ENCODE results near the gene ZHX3.
"Not testable (repeated sequence)": the region's sequence is repeated elsewhere in the genome, so short reads cannot be mapped to it uniquely, and the experiment has no call there.

The ZHX3 gene

DNA sequence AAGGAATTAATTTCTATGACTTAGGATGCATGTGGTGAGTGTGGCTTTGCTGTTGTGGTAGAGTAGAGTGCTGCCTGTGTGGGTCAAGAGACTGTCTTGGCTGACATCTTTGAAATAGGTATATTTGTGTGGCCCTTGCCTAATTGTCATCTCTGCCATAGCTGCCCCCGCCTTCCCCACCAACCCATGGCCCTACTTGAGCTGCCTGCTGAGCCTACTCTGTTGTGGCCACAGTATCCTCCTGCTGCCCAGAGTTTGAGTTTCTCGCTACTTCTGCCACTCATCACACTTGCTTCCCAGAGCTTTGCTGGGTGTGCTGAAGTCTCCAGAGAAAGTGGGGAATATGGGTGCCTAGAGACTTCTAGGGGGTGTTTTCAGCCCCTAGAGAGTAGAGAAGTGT lies 172.2 kb downstream of the ZHX3 start:
- FAIRE-seq = no peak

DNA sequence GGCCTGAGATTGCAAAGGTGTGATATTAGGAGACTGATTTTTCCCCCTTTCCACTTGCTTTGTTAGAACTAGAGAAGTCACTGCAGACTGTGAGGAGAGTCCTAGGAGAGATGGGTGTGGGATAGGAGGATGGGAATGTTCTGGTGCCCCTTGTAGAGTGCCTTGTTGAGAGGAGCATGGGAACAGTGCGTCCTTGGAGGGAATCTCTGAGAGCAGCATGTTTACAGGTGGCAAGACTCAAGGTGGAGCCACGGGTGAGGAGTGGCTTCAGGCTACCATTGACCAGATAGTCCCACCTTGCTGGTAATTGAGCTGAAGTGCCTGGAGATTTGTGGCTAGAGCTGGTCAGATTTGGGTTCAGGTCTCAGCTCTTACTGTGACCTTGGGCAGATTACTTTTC lies 174.2 kb downstream of the ZHX3 start:
- FAIRE-seq = no peak

DNA sequence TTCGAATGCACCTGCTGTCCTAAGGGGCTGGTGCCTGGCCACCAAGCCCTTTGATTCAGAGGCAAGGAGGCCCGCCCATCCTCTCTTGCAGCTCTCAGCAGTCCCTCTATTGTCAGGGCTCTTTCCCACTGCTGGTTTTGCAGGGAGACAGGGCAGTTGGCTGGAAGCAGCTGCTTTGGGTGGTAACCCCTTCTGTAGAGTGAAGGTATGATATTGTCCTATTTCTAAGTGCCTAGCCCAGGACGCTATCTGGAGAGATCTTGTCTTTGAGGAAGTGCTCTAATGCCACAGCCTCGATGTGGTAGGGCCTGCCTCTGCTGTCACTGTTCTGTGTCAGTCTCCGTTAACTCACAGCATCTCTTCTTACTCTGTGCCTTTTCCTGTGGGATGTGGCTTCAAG lies 174.6 kb downstream of the ZHX3 start:
- no peak for FAIRE-seq

DNA sequence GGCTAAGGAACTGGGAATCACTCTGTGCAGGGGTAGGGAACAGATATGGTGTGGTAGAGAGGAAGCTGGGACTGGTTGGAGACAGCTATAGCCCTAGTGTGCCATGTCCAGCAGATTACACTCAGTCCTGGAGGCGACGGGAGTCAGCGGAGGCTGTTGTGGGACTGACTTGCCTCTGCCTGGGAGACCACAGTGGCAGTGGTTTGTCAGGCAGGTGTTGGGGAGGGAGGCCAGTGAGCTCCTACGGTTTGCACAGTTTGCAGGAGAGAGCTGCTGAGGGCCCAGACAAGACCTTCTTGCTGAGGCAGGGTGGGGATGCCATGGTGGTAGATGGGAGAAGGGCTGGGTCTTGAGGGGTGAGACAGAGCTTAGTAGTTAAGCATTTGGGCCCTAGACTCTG lies 175.3 kb downstream of the ZHX3 start:
- FAIRE-seq = no peak

DNA sequence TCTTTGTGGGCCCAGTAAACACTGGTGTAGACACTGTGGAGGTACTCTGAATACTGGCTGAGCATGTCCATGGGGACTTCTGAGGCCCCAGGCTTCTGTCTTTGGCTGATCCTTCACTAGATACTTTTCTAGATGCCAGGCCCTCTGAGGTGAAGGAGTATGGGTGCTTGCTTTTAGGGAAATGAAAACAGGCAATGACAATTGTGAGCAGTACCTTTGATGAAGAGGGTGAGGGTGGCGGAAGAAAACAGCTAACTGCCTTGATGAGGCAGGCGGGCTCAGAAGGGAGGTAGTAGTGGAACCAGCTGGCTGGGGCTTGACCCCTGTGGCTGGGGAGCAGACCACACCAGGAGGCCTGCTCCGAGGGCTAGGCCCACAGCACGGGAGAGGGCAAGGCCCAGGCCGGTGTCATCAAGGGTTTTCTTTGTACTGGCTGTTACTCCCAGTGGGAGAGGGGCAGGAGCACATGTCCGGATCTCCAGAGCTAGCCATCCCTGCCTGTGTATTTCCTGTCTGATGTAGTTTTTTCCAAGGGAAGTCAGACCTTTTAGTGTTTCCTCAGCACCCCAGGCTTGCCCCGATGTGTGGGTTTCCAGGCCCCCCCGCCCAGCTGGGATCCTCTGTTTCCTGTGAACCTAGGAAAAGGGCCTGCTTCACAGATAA lies 176.2 kb downstream of the ZHX3 start:
- no peak for FAIRE-seq

DNA sequence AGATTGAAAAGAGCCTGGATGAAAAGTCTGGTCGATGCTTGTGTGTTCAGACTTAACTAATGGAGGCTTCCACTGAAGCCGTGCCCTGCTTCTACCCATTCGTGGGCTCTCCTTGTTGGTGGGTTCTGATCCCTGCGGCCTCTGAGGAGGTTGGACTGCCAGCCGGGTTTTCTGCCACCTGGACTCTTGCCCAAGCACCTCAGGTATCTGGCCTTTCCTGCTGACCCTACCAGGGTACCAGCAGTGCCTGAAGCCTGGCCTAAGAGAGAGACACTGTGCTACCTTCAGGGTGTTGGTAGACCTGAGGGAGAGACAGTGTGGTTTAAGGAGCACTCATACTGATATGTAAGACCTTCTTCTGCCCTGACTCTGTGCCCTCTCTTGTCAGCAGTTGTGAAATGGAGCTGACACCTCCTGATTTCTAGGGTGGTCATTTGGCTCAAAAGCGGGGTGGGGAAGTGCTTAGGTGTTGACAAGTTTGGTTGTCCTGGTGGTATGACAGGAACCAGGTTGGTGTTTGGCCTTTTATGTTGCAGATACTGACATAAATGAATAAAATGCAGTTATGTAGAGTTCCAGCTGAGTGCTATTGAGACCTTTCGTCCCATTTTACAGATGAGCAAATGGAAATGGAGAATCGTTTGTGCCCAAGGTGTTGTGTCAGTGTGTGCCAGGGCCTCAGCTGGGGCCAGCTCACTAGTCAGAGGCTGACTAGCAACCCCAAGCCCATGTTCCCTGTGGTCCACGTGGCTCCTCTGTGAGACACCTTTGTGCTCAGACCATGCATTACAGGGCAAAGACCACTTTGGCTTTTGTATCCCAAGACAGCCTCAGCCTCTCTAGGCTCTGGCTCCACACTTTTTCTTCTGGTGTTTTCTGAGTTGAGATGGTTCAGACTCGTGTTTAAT lies 177.1 kb downstream of the ZHX3 start:
- FAIRE-seq = no peak

DNA sequence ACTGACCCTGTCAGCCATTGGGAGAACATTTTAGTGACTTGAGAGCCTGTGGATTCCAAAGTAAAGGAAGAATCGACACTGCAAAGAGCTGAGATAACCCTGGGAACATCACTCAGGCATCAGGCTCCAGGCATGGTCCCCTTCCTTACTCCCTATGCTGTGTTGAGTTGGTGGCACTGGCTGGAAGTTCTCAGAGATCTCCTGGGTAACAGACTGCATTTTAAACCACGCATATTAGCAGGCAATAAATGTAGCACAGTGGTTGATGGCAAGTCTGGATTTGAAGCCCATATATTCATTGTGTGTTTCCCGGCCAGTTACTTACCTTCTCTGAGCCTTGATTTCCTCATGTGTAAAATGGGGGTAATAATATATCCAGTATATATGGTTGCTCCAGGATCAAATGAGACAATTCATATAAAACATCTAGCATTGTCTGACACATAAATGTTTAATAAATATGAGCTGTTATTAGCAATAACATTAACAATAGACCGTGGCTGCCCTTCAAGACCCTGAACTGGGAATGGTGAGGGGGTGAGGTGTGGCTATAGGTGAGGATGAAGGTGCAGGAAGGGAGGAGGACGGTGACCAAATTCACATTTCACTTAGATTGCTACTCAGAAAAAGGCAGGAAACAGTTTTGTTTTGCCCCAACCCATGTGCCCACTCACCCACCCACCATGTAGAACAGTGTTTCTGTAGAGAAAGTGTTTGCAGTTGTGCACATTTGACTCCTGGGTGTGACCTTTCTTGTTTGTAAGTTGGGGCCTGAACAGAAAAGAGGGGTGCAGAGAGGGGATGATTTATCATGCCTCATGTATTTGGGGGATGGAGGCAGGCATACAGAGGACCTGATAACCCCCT lies 178.1 kb downstream of the ZHX3 start:
- FAIRE-seq = no peak

DNA sequence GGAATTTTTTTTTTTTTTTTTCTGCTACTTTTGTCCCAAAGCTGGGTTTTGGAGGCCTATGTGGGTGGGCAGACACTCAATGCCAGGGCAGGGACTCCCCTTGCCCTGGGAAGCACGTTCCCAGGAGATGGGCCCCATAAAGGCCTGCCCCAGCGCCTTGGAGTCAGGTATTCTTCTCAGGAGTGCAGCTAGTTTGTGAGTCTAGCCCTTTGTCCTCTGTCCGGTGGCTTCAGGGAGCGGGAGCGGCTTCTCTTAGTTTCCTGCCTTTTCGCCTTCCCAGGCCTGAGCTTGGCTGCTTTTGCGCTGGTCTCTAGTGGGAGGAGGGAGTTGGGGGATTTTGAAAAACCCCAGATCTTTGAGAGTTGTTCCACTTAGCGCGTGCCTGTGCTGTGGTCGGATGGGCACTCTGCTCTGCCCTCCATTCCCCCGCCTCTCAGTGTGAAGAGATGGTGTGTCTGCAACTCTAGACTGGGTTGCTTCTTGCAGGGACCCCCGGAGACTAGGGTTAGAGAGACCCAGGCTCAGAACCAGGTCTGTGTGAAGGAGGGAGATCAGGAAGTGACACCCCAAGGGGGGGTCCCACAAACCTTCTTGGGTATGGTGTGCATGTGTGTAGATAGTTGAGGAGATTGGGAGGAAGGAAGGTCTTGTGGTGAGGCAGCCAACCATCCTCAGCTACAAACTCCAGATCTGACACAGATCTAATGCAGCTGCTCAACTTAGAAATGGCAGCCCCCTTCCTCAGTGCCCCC lies 178.9 kb downstream of the ZHX3 start:
- FAIRE-seq = no peak

DNA sequence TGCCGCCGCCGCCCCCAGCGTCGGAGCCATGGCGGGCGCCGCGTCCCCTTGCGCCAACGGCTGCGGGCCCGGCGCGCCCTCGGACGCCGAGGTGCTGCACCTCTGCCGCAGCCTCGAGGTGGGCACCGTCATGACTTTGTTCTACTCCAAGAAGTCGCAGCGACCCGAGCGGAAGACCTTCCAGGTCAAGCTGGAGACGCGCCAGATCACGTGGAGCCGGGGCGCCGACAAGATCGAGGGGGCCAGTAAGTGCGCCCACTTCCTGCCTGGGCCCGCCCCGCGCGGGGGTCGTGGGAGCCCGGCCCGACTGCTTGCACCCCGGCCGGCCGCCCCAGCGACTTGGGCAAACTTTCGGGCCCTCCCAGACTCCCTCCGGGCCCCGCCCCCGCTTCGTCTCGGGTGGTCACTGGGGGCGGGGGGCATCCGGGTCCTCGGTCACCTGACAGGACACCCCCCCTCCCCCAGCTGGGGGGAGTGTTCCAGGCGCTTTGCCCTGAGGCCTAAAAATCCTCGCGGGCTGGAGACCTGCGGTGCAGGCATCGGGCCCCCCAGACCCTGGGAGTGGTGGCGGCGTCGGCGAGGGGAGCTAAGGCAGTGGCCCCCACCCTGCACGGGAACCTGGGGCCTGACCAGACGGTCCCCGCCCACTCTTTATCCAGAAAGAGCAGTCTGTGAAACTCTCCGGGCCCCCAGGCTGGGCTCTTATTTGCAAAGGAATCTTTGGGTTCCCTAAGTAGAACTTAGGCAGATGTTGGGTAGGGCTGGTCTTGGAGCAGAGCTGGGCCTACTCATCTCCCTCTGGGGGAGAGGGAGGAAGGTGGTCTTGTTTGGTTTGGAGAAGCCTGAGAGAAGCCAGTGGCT lies 179.7 kb downstream of the ZHX3 start:
- no peak for FAIRE-seq

DNA sequence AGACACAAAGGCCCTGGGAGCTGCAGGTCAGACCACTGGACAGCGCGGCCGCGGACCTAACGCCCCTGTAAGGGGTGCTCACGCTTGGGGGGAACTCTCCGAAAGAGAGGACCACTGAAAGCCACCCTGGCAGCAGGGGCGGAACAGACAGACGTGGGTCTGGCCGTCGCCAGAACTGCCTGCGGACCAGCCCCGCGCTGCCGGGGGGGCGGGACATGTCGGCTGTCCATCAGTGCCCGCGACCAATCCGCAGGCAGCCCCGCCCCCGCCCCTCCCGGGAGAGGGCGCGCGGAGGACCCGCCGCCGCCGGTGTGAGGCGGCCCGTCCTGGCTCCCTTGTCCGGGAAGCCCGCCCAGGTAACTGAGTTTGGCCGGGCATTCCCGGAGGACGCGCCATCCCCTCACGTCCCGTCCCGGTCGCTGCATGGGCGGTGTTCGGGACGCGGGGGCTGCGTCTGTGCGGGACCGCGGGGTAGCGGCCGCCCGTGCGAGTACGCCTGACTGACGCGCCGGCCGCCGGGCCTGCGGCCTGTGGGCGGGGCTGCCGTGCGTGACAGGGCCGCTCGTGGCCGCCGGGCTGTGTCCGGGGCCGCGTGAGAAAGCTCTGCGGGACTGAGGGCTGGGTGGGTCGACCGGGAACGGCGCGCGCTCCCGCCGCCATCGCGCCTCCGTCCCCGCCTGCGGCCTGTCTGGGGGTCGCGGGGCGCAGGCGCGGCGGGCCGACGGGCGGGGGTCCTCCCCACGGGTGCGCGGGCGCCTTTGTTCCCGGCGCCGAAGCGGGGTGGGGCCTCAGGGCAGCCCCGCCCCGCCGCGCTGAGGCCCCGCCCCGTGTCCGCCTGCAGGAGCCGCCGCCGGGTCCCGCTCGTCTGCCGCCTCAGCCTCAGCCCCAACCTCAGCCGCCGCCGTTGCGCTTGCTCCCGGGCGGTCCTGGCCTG lies 180.6 kb downstream of the ZHX3 start, which contains the start of gene PLCG1:
TSS of gene PLCG1 (plus strand) at position 864 of the 934 bp plus-strand sequence. CDS start 99 bp downstream, outside the sequence.
- no peak for FAIRE-seq

DNA sequence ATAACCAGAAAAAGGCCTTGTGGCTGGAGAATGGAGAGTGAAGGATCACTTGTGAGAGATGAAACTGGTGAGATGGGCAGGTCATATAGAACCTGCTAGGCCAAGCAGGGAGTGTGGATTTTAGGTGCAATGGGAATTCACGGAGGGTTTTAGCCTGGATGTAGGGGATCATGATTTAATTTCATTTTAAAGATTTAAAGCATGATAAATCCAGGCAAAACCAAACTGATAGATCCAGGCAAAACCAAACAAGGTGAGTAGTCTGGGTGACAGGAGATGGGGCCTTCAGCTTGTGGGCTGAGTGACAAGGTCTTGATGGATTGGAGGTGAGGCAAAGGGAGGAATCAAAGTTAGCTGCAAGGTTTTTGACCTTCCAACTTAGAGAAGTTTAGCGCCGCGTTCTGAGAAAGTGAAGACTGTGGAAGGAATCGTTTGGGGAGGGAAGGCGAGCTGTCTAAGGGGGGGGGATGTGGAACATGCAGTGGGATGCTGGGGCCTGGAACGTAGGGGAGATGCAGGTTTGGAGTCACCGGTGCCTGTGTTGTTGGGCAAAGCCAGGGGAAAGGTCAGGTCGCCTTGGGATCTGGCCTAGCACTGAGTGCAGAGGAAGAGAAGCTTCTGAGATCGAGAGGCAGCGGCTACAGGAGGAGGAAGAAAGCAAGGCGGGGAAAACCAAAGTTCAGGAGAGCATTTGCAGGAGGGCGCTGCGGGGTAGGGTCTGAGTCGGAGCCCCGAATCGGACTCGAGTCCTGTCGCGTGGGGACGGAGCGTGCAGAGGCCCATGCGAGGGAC lies 181.4 kb downstream of the ZHX3 start:
- FAIRE-seq = no peak

DNA sequence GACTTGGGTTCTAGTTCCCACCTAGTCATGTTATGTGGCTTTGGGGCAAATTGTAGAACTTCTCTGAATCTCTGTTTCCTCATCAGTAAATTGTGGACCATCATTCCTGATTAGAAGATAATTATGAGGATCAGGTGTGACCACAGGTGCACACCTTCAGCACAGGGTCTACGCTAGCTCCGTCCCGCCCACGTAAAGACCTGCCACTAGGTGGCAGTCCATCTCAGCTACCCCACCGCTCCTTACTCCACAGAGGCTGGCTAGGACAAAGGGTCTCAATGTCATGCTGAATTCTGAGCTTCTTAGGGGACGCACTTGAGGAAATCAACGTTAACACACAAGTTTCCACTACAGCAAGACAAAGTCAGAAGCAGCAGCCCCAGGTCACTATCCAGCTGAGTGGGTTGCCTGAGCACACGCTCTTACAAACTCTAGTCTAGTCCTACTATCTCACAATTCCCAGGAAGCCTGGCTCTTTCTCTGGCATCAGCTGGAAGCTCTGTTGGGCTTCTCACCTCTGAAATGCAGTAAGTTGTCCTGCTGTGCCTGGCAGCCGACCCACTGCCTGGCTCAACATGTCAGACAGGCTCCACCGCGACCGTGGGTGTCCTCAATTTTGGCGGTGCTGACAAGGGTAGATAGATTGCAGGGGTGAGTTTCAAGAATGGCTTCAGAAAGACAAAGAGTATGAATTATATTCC lies 182.2 kb downstream of the ZHX3 start:
- no peak for FAIRE-seq

DNA sequence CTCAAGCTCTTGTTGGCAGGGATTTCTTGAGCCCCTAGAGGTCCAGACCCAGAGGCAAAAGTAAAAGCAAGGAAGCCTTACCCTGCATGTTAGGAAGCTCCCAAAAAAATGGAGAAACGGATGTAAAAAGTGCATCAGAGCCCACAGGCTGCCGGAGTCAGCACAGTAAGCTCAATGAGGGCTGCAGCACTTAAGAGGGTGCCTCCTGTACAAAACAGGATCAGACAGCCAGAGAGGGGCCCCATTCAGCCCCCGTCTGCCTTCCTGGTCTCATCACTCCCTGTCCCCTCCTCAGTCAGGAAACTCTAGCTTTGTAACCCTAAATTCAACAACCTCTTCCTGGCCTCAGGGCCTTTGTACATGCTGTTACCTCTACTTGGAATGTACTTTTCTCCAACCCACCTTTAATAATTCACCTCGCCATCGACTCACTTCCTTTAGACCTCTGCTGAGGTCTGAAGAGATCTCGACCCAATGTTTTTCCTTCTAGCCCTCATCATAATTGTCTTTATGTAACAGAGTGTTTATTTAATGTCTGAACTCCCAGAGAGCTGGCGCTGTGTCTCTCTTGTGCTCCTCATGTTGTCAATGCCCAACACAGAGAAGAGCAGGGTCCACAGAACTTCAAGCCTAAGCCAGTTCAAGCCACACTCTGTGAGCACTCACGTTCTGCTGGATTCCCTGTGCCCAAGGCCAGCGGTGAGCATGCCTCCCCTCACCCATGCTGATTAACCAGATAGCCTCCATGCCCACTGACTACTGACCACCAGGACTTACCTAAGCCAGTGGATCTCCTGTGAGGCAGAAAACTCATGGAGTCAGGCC lies 183.0 kb downstream of the ZHX3 start:
- FAIRE-seq = no peak

DNA sequence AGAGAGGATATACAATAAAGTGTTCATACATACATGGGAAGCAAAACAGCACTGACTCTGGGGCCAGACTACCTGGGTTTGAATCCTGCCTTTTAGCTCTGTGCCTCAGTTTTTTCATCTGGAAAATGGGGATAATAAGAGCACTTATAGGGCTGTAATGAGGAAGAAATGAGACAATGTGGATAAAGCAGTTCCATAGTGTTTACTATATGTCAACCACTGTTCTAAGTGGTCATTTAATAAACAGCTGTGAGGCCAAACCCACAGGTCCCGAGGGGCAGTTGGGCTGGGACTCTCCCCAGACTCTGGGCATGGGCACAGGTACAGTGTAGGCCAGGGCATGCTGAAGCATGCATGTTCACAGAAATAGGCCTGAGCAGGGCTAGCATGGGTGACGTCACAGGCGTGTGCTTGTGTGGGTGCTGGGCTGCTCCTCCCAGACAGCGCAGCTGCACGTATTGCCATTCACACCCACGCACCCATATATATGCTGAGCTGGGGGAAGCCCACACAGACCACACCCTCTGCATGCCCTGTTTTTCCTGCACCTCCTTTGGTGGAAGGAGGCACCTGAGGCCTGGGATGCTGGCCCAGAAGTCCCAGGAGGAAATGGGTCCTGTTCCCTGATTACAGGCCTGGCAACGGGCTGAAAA lies 183.7 kb downstream of the ZHX3 start:
- no peak for FAIRE-seq

DNA sequence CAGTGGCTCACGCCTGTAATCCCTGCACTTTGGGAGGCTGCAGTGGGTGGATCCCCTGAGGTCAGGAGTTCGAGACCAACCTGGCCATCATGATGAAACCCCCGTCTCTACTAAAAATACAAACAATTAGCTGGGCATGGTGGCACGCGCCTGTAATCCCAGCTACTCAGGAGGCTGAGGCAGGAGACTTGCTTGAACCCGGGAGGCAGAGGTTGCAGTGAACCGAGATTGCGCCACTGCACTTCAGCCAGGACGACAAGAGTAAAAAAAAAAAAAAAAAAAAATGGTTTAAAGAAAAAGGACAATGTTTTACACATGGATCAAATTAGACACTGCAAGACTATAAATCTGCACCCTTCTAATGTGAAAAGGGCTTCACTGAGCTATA lies 185.1 kb downstream of the ZHX3 start:
- FAIRE-seq = not testable (repeated sequence)

DNA sequence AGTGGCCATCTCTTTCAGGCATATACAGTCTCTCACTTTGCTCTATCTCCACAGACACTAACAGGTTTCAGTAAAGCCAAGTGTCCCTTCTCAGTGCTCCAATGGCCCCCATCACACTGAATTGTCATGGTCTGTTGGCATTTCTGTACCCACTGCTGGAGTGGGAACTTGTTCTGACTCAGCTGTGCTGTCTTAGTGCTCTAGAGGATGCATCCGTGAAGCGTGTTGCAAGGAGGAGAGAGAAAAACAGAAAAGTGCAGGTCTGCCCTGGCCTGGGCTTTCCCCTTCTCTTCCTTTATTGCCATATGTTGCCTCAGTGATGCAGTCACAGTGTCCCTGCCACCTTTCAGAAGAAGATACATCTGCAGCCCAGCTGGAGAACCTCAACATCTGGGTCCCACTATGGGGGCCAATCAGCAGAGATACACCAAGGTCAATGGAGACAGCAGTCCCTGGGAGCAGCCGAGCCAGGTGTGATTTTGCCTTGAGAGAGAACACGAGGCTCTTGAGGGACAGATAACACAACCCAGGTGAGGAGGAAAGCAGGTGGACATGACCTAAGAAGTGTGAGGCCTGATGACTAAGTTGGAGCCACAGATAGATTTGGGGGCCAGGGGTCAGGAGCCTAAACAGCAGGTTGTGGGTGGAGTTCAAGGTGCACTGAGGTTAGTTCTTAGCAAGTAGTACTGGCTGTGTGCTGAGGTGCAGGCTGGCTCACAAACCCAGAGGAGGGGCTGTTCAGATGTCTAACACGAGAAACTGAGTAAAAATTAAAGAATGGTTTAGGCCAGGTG lies 185.7 kb downstream of the ZHX3 start:
- FAIRE-seq = no peak
